ENCODE data around the gene SUGP2.

Gene SUGP2

GRCh38 chr19:18949858-18950257 lies 83.5 kb downstream of the SUGP2 start:
- DNase-seq (ENCODE audit: insufficient read length, low spot score) (no peak), FAIRE-seq (no peak)
- no peak for TF ChIP-seq POU2F2 (IDR thresholded peaks at IDR 0.05; ENCODE audit: low read depth, low read length)
- no peak for TF ChIP-seq PAX5 (IDR thresholded peaks at IDR 0.05; ENCODE audit: insufficient read depth, low read length, severe bottlenecking)
- TF ChIP-seq POLR2AphosphoS5 (IDR thresholded peaks at IDR 0.05; ENCODE audit: low read depth, low read length) = no peak
- no peak for TF ChIP-seq SPI1 (IDR thresholded peaks at IDR 0.05; ENCODE audit: low read depth, low read length)
- TF ChIP-seq POLR2A (IDR thresholded peaks at IDR 0.05; ENCODE audit: low read depth, low read length) = no peak
- TF ChIP-seq TAF1 (IDR thresholded peaks at IDR 0.05; ENCODE audit: low read depth, low read length) = no peak

- no peak for TF ChIP-seq PAX5 (IDR thresholded peaks at IDR 0.05; ENCODE audit: insufficient read depth, low read length, severe bottlenecking)
- no peak for TF ChIP-seq POU2F2 (IDR thresholded peaks at IDR 0.05; ENCODE audit: low read depth, low read length)
- TF ChIP-seq SPI1 (IDR thresholded peaks at IDR 0.05; ENCODE audit: low read depth, low read length) = no peak
- no peak for TF ChIP-seq TAF1 (IDR thresholded peaks at IDR 0.05; ENCODE audit: low read depth, low read length)
- no peak for TF ChIP-seq POLR2A (IDR thresholded peaks at IDR 0.05; ENCODE audit: low read depth, low read length)
- TF ChIP-seq POLR2AphosphoS5 (IDR thresholded peaks at IDR 0.05; ENCODE audit: low read depth, low read length) = no peak
- FAIRE-seq (no peak), DNase-seq (ENCODE audit: insufficient read length, low spot score) (no peak)
Observed at GRCh38 chr19:18948976-18949356, 84.4 kb downstream of the SUGP2 start.

- DNase-seq (ENCODE audit: insufficient read length, low spot score) (no peak), FAIRE-seq (no peak)
- TF ChIP-seq POLR2A (IDR thresholded peaks at IDR 0.05; ENCODE audit: low read depth, low read length) (no peak), TAF1 (IDR thresholded peaks at IDR 0.05; ENCODE audit: low read depth, low read length) (no peak), POLR2AphosphoS5 (IDR thresholded peaks at IDR 0.05; ENCODE audit: low read depth, low read length) (no peak)
Observed at GRCh38 chr19:18948075-18948975, 85.0 kb downstream of the SUGP2 start.

- TF ChIP-seq SPI1 (IDR thresholded peaks at IDR 0.05; ENCODE audit: low read depth, low read length) = no peak
- no peak for TF ChIP-seq PAX5 (IDR thresholded peaks at IDR 0.05; ENCODE audit: insufficient read depth, low read length, severe bottlenecking)
- no peak for FAIRE-seq
Observed at GRCh38 chr19:18946918-18947317, 86.4 kb downstream of the SUGP2 start.

DNA sequence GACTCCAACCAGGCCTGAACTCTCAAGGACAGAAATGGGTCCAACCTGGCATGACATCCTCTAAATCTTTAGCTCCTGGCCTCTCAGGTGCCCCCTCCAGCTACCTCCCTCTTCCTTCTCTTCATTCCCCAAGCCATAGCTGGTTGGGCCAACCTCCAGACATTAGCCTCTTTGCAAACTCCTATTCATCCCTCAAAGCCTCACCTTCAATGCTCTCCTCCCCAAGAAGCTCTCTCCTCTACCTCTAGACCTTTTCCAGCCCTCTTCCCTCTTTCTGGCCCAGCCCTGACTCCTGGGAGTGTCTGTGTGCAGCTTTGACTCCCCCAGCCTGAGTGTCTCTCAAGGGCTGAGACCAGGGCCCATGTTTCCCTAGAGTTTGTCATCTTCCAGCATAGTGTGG lies 87.0 kb downstream of the SUGP2 start:
- DNase-seq (ENCODE audit: insufficient read length, low spot score) = no peak
- no peak for FAIRE-seq
- TF ChIP-seq POLR2A (IDR thresholded peaks at IDR 0.05; ENCODE audit: low read depth, low read length) (no peak), SPI1 (IDR thresholded peaks at IDR 0.05; ENCODE audit: low read depth, low read length) (no peak), POLR2AphosphoS5 (IDR thresholded peaks at IDR 0.05; ENCODE audit: low read depth, low read length) (no peak), POU2F2 (IDR thresholded peaks at IDR 0.05; ENCODE audit: low read depth, low read length) (no peak), PAX5 (IDR thresholded peaks at IDR 0.05; ENCODE audit: insufficient read depth, low read length, severe bottlenecking) (no peak)

More at GRCh38 chr19:18946918-18947317, 86.4 kb downstream of the SUGP2 start:
- DNase-seq (ENCODE audit: insufficient read length, low spot score) = no peak

DNA sequence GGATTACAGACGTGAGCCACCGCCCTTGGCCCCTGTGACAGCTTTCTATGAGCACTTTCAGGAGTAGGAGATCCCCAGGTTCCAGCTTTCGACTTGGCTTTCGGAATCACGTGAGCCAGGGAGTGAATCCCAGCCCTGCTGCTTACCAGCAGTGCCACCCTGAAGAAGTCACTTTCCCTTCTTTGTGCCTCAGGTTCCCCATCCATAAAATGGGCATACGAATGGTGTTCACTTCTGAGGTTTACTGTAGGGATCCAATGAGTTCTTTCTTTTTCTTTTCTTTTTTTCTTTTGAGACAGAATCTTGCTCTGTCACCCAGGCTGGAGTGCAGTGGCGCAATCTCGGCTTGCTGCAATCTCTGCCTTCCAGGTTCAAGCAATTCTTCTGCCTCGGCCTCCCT lies 88.0 kb downstream of the SUGP2 start:
- TF ChIP-seq TAF1 (IDR thresholded peaks at IDR 0.05; ENCODE audit: low read depth, low read length) (no peak), PAX5 (IDR thresholded peaks at IDR 0.05; ENCODE audit: insufficient read depth, low read length, severe bottlenecking) (no peak), POLR2A (IDR thresholded peaks at IDR 0.05; ENCODE audit: low read depth, low read length) (no peak), POLR2AphosphoS5 (IDR thresholded peaks at IDR 0.05; ENCODE audit: low read depth, low read length) (no peak), POU2F2 (IDR thresholded peaks at IDR 0.05; ENCODE audit: low read depth, low read length) (no peak), SPI1 (IDR thresholded peaks at IDR 0.05; ENCODE audit: low read depth, low read length) (no peak)
- DNase-seq (ENCODE audit: insufficient read length, low spot score) (no peak), FAIRE-seq (no peak)

GRCh38 chr19:18943465-18943864 lies 89.9 kb downstream of the SUGP2 start:
- no peak for FAIRE-seq
- DNase-seq (ENCODE audit: insufficient read length, low spot score) = no peak
- TF ChIP-seq POLR2AphosphoS5 (IDR thresholded peaks at IDR 0.05; ENCODE audit: low read depth, low read length) = no peak
- no peak for TF ChIP-seq POU2F2 (IDR thresholded peaks at IDR 0.05; ENCODE audit: low read depth, low read length)
- no peak for TF ChIP-seq POLR2A (IDR thresholded peaks at IDR 0.05; ENCODE audit: low read depth, low read length)
- TF ChIP-seq SPI1 (IDR thresholded peaks at IDR 0.05; ENCODE audit: low read depth, low read length) = no peak

GRCh38 chr19:18942692-18943091 lies 90.6 kb downstream of the SUGP2 start:
- FAIRE-seq (no peak), DNase-seq (ENCODE audit: insufficient read length, low spot score) (no peak)
- no peak for TF ChIP-seq POU2F2 (IDR thresholded peaks at IDR 0.05; ENCODE audit: low read depth, low read length)
- TF ChIP-seq POLR2A (IDR thresholded peaks at IDR 0.05; ENCODE audit: low read depth, low read length) = no peak
- no peak for TF ChIP-seq SPI1 (IDR thresholded peaks at IDR 0.05; ENCODE audit: low read depth, low read length)
- no peak for TF ChIP-seq POLR2AphosphoS5 (IDR thresholded peaks at IDR 0.05; ENCODE audit: low read depth, low read length)
- TF ChIP-seq PAX5 (IDR thresholded peaks at IDR 0.05; ENCODE audit: insufficient read depth, low read length, severe bottlenecking) = no peak
- no peak for TF ChIP-seq TAF1 (IDR thresholded peaks at IDR 0.05; ENCODE audit: low read depth, low read length)

GRCh38 chr19:18941628-18942354 lies 91.5 kb downstream of the SUGP2 start:
- DNase-seq (ENCODE audit: insufficient read length, low spot score) = no peak
- no peak for FAIRE-seq
- TF ChIP-seq TAF1 (IDR thresholded peaks at IDR 0.05; ENCODE audit: low read depth, low read length) (no peak), SPI1 (IDR thresholded peaks at IDR 0.05; ENCODE audit: low read depth, low read length) (no peak), POLR2A (IDR thresholded peaks at IDR 0.05; ENCODE audit: low read depth, low read length) (no peak), POLR2AphosphoS5 (IDR thresholded peaks at IDR 0.05; ENCODE audit: low read depth, low read length) (no peak), POU2F2 (IDR thresholded peaks at IDR 0.05; ENCODE audit: low read depth, low read length) (no peak), PAX5 (IDR thresholded peaks at IDR 0.05; ENCODE audit: insufficient read depth, low read length, severe bottlenecking) (no peak)

Data from GM12891 (cell line).